ENCODE data around the gene NOVA2.

NOVA2 gene

GRCh38 chr19:45895519-45895972 is 78.1 kb downstream of the NOVA2 start:
- H3K9me2 ChIP-seq (replicated peaks; ENCODE audit: control insufficient read depth, low read length), result no peaks in the 10 kb centered on the region
- H3K9me3 ChIP-seq (ENCODE audit: control insufficient read depth, insufficient read depth, low read length), result no peaks in the 10 kb centered on the region
- H3K4me2 ChIP-seq (ENCODE audit: low read length), result no peak overlapping the region
- peaks cover 30% of the 10 kb centered on the region for H3K36me3 ChIP-seq (ENCODE audit: control insufficient read depth, low read length)
- TF ChIP-seq EZH2phosphoT487 (IDR thresholded peaks at IDR 0.05; ENCODE audit: borderline replicate concordance, low read length) (no peak), CTCF (IDR thresholded peaks at IDR 0.05; ENCODE audit: low read depth, low read length, poor library complexity, severe bottlenecking) (no peak)
- peaks cover 9% of the 10 kb centered on the region for H3K79me2 ChIP-seq (ENCODE audit: control insufficient read depth, low read length)
- no peak overlapping the region for H3K27ac ChIP-seq (ENCODE audit: low read depth, low read length)
- peaks cover 14% of the 10 kb centered on the region for H3K4me1 ChIP-seq (ENCODE audit: control insufficient read depth, low read length)
- H3K27me3 ChIP-seq (ENCODE audit: control insufficient read depth, low read length), result no peaks in the 10 kb centered on the region
- no peak overlapping the region for H3K4me3 ChIP-seq (ENCODE audit: low read length)
- no peaks in the 10 kb centered on the region for H3F3A ChIP-seq (ENCODE audit: control insufficient read depth, insufficient read depth)
- H4K20me1 ChIP-seq (ENCODE audit: control insufficient read depth, insufficient read depth, low read depth, low read length), result no peaks in the 10 kb centered on the region

GRCh38 chr19:45890877-45891276 is 82.8 kb downstream of the NOVA2 start:
- Histone ChIP-seq H3K4me1 (ENCODE audit: control insufficient read depth, low read length) (peaks cover 15% of the 10 kb centered on the region), H3K27ac (ENCODE audit: low read depth, low read length) (no peak overlapping the region), H3F3A (ENCODE audit: control insufficient read depth, insufficient read depth) (peaks cover 4% of the 10 kb centered on the region; the same call in 1 of the 2 replicates), H3K9me3 (ENCODE audit: control insufficient read depth, insufficient read depth, low read length) (no peaks in the 10 kb centered on the region), H4K20me1 (ENCODE audit: control insufficient read depth, insufficient read depth, low read depth, low read length) (no peaks in the 10 kb centered on the region), H3K4me2 (ENCODE audit: low read length) (no peak overlapping the region), H3K4me3 (ENCODE audit: low read length) (no peak overlapping the region), H3K27me3 (ENCODE audit: control insufficient read depth, low read length) (no peaks in the 10 kb centered on the region), H3K9me2 (replicated peaks; ENCODE audit: control insufficient read depth, low read length) (no peaks in the 10 kb centered on the region), H3K79me2 (ENCODE audit: control insufficient read depth, low read length) (0 out of 2 replicates have a peak, but pooled peaks cover 2% of the 10 kb centered on the region), H3K36me3 (ENCODE audit: control insufficient read depth, low read length) (peaks cover 5% of the 10 kb centered on the region; the same call in 1 of the 2 replicates)
- no peak for TF ChIP-seq EZH2phosphoT487 (IDR thresholded peaks at IDR 0.05; ENCODE audit: borderline replicate concordance, low read length)
- no peak for TF ChIP-seq CTCF (IDR thresholded peaks at IDR 0.05; ENCODE audit: low read depth, low read length, poor library complexity, severe bottlenecking)

- Histone ChIP-seq H3K9me2 (replicated peaks; ENCODE audit: control insufficient read depth, low read length) (no peaks in the 10 kb centered on the region), H3F3A (ENCODE audit: control insufficient read depth, insufficient read depth) (peaks cover 4% of the 10 kb centered on the region; the same call in 1 of the 2 replicates), H3K27me3 (ENCODE audit: control insufficient read depth, low read length) (no peaks in the 10 kb centered on the region), H3K36me3 (ENCODE audit: control insufficient read depth, low read length) (peaks cover 13% of the 10 kb centered on the region), H4K20me1 (ENCODE audit: control insufficient read depth, insufficient read depth, low read depth, low read length) (no peaks in the 10 kb centered on the region), H3K79me2 (ENCODE audit: control insufficient read depth, low read length) (peaks cover 16% of the 10 kb centered on the region), H3K27ac (ENCODE audit: low read depth, low read length) (no peak overlapping the region), H3K4me1 (ENCODE audit: control insufficient read depth, low read length) (peaks cover 16% of the 10 kb centered on the region), H3K4me2 (ENCODE audit: low read length) (no peak overlapping the region), H3K4me3 (ENCODE audit: low read length) (no peak overlapping the region), H3K9me3 (ENCODE audit: control insufficient read depth, insufficient read depth, low read length) (no peaks in the 10 kb centered on the region)
- no peak for TF ChIP-seq EZH2phosphoT487 (IDR thresholded peaks at IDR 0.05; ENCODE audit: borderline replicate concordance, low read length)
- TF ChIP-seq CTCF (IDR thresholded peaks at IDR 0.05; ENCODE audit: low read depth, low read length, poor library complexity, severe bottlenecking), result no peak
Observed at GRCh38 chr19:45889210-45889885, 84.3 kb downstream of the NOVA2 start.

Measured in DOHH2 (cell line).